ENCODE results near the gene LCORL. TPM values are rescaled to one million over a fixed set of nuclear protein-coding genes. Genes with fewer than 3 reads are reported as not detected.

The LCORL gene
- total and polyA plus RNA-seq, 2 donors (not counting 3 experiments of a cell fraction or from before 2014, with no cell fraction given), result 2.8 to 23.9 TPM

DNA sequence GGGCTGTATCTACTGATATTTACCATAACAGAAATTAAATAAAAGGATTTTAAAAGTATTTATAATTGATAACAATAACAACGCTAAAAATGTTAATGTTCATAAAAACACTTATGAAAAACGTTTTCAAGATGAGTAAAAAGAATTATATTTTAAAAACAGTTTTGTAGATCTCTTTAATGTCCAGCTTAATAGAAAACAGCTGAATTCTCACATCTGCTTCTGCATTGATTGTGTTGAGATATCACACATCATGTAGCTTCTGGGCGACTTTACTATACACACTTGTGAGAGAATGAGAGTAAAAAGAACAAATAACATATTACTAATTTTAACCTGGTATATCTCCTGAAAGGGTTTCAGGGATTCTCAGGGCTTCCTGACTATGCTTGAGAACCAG is 127.1 kb downstream of the LCORL start:
- H3K9ac ChIP-seq (replicated peaks; ENCODE audit: extremely low read depth, insufficient read depth, low read length), result no peak overlapping the region
- FAIRE-seq (no peak), DNase-seq (ENCODE audit: low read depth, low spot score) (no peak)
- no peaks in the 10 kb centered on the region for H3K9me1 ChIP-seq (replicated peaks; ENCODE audit: control insufficient read depth, extremely low read depth, insufficient read depth, low read length)
- dilution Hi-C loops (cut with MboI; ENCODE audit: extremely low pct_ligation_motif_present, low sequenced_read_pairs) (no loop called here), intact Hi-C loops (cut with micrococcal nuclease) (no loop called here)
- no peak for TF ChIP-seq FOS (IDR thresholded peaks at IDR 0.05; ENCODE audit: borderline replicate concordance, insufficient read depth, low read length)
- TF ChIP-seq POLR2AphosphoS5 (IDR thresholded peaks at IDR 0.05; ENCODE audit: insufficient read depth, low read depth, low read length), result no peak
- TF ChIP-seq MAX (IDR thresholded peaks at IDR 0.05; ENCODE audit: insufficient read depth, insufficient read length), result no peak
- no peak for TF ChIP-seq MYC (IDR thresholded peaks at IDR 0.05; ENCODE audit: low read depth, low read length)
- TF ChIP-seq CTCF (IDR thresholded peaks at IDR 0.05; ENCODE audit: extremely low read depth in 1 of 2, insufficient read depth in 1 of 2, low read depth in 1 of 2, low read length in 2 of 2), result no peak
- no peak for TF ChIP-seq EZH2 (IDR thresholded peaks at IDR 0.05; ENCODE audit: borderline replicate concordance, low read depth, low read length, severe bottlenecking)
- no peak for TF ChIP-seq POLR2A (IDR thresholded peaks at IDR 0.05; ENCODE audit: low read depth, low read length)
- TF ChIP-seq GATA2 (IDR thresholded peaks at IDR 0.05; ENCODE audit: insufficient read depth, insufficient read length, low read depth, low read length), result no peak
- no peak for TF ChIP-seq JUN (IDR thresholded peaks at IDR 0.05; ENCODE audit: borderline replicate concordance, insufficient read depth, insufficient read length, low read depth)
- H3K27ac ChIP-seq (ENCODE audit: insufficient read depth, low read depth, low read length), result no peak overlapping the region
- no TSS peak for BruUV-seq (replicated peaks)
- no peaks in the 10 kb centered on the region for H3K27me3 ChIP-seq (ENCODE audit: control insufficient read depth in 2 of 2, insufficient read depth in 2 of 2, low read length in 2 of 2)
- H3K4me3 ChIP-seq (replicated peaks in 1 of 3; ENCODE audit: insufficient read depth in 1 of 3, low read depth in 1 of 3, low read length in 3 of 3), result no peak overlapping the region
- no peaks in the 10 kb centered on the region for H3K36me3 ChIP-seq (ENCODE audit: control insufficient read depth in 2 of 2, extremely low read depth in 1 of 2, insufficient read depth in 2 of 2, low read length in 2 of 2)
- H3K79me2 ChIP-seq (ENCODE audit: control insufficient read depth, insufficient read depth, low read length), result no peaks in the 10 kb centered on the region
- no peaks in the 10 kb centered on the region for H3K4me1 ChIP-seq (ENCODE audit: control insufficient read depth, extremely low read depth, insufficient read depth, low read length)
- no peaks in the 10 kb centered on the region for H4K20me1 ChIP-seq (replicated peaks; ENCODE audit: control insufficient read depth, extremely low read depth, insufficient read depth, low read length)
- no peak overlapping the region for H2AFZ ChIP-seq (ENCODE audit: low read depth, low read length)
- no peak overlapping the region for H3K4me2 ChIP-seq (ENCODE audit: insufficient read depth, low read length)
- CTCF ChIA-PET, result no interaction called here
- POLR2A ChIA-PET, result no interaction called here
- H3K9me3 ChIP-seq (replicated peaks; ENCODE audit: control insufficient read depth, insufficient read depth, low read length), result no peaks in the 10 kb centered on the region

All from endothelial cell of umbilical vein (primary cell).